Left lung (tissue), 10 donors: Measurements from ENCODE around the gene HPS4. TPM values are rescaled to one million over a fixed set of nuclear protein-coding genes. Genes with fewer than 3 reads are reported as not detected.

ENCODE experiments used
- ATAC-seq: fragments of 200-7000 bp; cut with Tn5 transposase; one replicate; pipeline ENCODE4 v1.9.1; 2020; ENCODE audit warnings: moderate library complexity
- DNase-seq, 4 donors: peaks; one replicate each; pipeline ENCODE4 v3.0.0-alpha.2; 2013 to 2020
- H3K27ac ChIP-seq, 2 donors: fragments of 200-600 bp; sonication (generic) in 1 of 2; one replicate each; pipeline versions ENCODE4 v1.5.0 to v1.8.0; 2020 to 2021
- H3K27me3 ChIP-seq, 2 donors: fragments of 200-600 bp; sonication (generic) in 1 of 2; one replicate each; pipeline versions ENCODE4 v1.5.0 to v1.8.0; 2020 to 2021
- H3K36me3 ChIP-seq, 2 donors: fragments of 200-600 bp; sonication (generic) in 1 of 2; one replicate each; pipeline versions ENCODE4 v1.5.0 to v1.8.0; 2020 to 2021
- H3K4me1 ChIP-seq, 2 donors: fragments of 200-600 bp; one replicate each; pipeline ENCODE4 v1.8.0; 2021
- H3K4me3 ChIP-seq, 2 donors: fragments of 200-600 bp; sonication (generic) in 1 of 2; one replicate each; pipeline versions ENCODE4 v1.5.0 to v1.8.0; 2020 to 2021; ENCODE audit warnings: mild to moderate bottlenecking in 1 of 2
- H3K9me3 ChIP-seq, 2 donors: fragments of 200-600 bp; sonication (generic) in 1 of 2; one replicate each; pipeline versions ENCODE4 v1.5.0 to v1.8.0; 2020 to 2021
- intact Hi-C, 2 donors: fragments of 100-400 bp; cut with DNase I; formaldehyde crosslinking; loops; one replicate each; pipeline versions ENCODE4 v1.11.2 to v1.14.2; 2022
- polyA plus RNA-seq, 6 donors: library from polyadenylated mRNA; unstranded; fragments of 120-200 nt; gene quantifications; one replicate each; pipeline ENCODE4 v1.2.1, GENCODE V29; 2013; ENCODE audit not compliant: insufficient read length in 6 of 6
- total RNA-seq, 2 donors: library from RNA; stranded (reverse); fragmentation: NEBNext Ultra II Directional; extraction: Animal tissue kit (Norgen Biotek cat#: 25700); gene quantifications; one replicate each; pipeline ENCODE4 v1.2.1, GENCODE V29; 2021
- TF ChIP-seq, protein P1 (sequence below), 2 donors: fragments of 200-600 bp; sonication (generic) in 1 of 2; IDR thresholded peaks; one replicate each; pipeline versions ENCODE4 v1.5.0 to v1.8.0; 2021; ENCODE audit warnings: antibody characterized with exemption in 2 of 2
- donor health status: DM: no; HTN: yes; CAD: no.
- donor health status: DM: no; HTN: no; CAD: no.

Gene HPS4
- total and polyA plus RNA-seq, 8 donors = 25.4 to 40.7 (median 34.4) TPM

DNA sequence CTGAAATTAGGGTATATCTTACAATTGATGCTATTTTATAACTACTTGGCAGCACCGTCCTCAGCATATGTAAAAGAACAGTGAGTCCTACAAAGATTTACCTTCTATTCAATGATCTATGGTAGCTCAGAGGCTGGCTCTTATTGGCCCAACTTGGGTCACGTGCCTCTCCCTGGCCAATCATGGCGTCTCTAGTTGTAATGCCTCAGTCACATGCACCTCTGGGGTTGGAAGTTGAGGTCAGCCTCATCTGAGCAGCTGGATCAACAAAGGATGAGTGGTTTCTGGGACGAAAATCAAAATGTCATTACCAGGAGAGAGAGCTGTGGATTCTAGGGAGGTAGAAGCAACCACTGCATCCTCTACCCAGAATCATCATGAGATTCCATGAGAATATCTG, 77.5 kb downstream of the HPS4 start:
- TF ChIP-seq, protein P1, sequence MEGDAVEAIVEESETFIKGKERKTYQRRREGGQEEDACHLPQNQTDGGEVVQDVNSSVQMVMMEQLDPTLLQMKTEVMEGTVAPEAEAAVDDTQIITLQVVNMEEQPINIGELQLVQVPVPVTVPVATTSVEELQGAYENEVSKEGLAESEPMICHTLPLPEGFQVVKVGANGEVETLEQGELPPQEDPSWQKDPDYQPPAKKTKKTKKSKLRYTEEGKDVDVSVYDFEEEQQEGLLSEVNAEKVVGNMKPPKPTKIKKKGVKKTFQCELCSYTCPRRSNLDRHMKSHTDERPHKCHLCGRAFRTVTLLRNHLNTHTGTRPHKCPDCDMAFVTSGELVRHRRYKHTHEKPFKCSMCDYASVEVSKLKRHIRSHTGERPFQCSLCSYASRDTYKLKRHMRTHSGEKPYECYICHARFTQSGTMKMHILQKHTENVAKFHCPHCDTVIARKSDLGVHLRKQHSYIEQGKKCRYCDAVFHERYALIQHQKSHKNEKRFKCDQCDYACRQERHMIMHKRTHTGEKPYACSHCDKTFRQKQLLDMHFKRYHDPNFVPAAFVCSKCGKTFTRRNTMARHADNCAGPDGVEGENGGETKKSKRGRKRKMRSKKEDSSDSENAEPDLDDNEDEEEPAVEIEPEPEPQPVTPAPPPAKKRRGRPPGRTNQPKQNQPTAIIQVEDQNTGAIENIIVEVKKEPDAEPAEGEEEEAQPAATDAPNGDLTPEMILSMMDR (IDR thresholded peaks at IDR 0.05) = no peak
- no peaks in the 10 kb centered on the region for H3K9me3 ChIP-seq
- H3K27ac ChIP-seq = no peak overlapping the region
- no peak for ATAC-seq
- no peak for DNase-seq
- no peak overlapping the region for H3K4me3 ChIP-seq
- peaks cover 0 to 26% of the 10 kb centered on the region in 2 donors for H3K27me3 ChIP-seq
- H3K36me3 ChIP-seq = no peaks in the 10 kb centered on the region
- H3K4me1 ChIP-seq = peaks cover 0 to 10% of the 10 kb centered on the region in 2 donors
- intact Hi-C loops = no loop called here

- Histone ChIP-seq H3K27me3 (peaks cover 0 to 24% of the 10 kb centered on the region in 2 donors), H3K4me1 (peaks cover 0 to 10% of the 10 kb centered on the region in 2 donors), H3K36me3 (no peaks in the 10 kb centered on the region), H3K4me3 (no peak overlapping the region), H3K27ac (no peak overlapping the region), H3K9me3 (no peaks in the 10 kb centered on the region)
- DNase-seq (no peak), ATAC-seq (peak; percentile 36)
- TF ChIP-seq, protein P1 (IDR thresholded peaks at IDR 0.05) = no peak
- intact Hi-C loops = no loop called here
Measured at GRCh38 chr22:26404851-26405421, 78.6 kb downstream of the HPS4 start.

GRCh38 chr22:26401726-26402125, 81.9 kb downstream of the HPS4 start:
- intact Hi-C loops = no loop called here

More at GRCh38 chr22:26401726-26402125, 81.9 kb downstream of the HPS4 start:
- peaks cover 0 to 24% of the 10 kb centered on the region in 2 donors for H3K27me3 ChIP-seq
- H3K4me1 ChIP-seq = peaks cover 0 to 10% of the 10 kb centered on the region in 2 donors
- ATAC-seq (no peak), DNase-seq (no peak)
- H3K4me3 ChIP-seq = no peak overlapping the region
- no peaks in the 10 kb centered on the region for H3K9me3 ChIP-seq
- H3K36me3 ChIP-seq = no peaks in the 10 kb centered on the region
- TF ChIP-seq, protein P1 (IDR thresholded peaks at IDR 0.05) = no peak
- H3K27ac ChIP-seq = no peak overlapping the region

Other genes with a start within 250 kb of the HPS4 start
- gene ASPHD2, start 54.5 kb downstream of the HPS4 start, total RNA-seq = 1 to 10 TPM; 1.3 to 2.1 TPM
- under 1 TPM; 0.38 to 0.74 (median 0.55) TPM for gene ASPHD2, start 54.5 kb downstream of the HPS4 start, polyA plus RNA-seq
- 10 to 100 TPM; 18.5 to 19.2 TPM for gene SRRD, start 94 bp upstream of the HPS4 start, total RNA-seq
- 10 to 100 TPM; 25.9 to 33.1 (median 30.0) TPM for gene SRRD, start 94 bp upstream of the HPS4 start, polyA plus RNA-seq
- gene TFIP11, start 28.7 kb upstream of the HPS4 start, total RNA-seq = 10 to 100 TPM; 32.1 to 39.2 TPM
- 10 to 100 TPM; 34.8 to 39.9 (median 36.8) TPM for gene TFIP11, start 28.7 kb upstream of the HPS4 start, polyA plus RNA-seq
- gene TPST2, start 106.3 kb upstream of the HPS4 start, total RNA-seq = 10 to 100 TPM; 51.4 to 69.0 TPM
- 10 to 100 TPM; 23.3 to 30.9 (median 28.4) TPM for gene TPST2, start 106.3 kb upstream of the HPS4 start, polyA plus RNA-seq
- gene CRYBB1, start 134.2 kb upstream of the HPS4 start, total RNA-seq = 1 to 10 TPM; 1.0 to 1.3 TPM
- 1 to 10 TPM in 4 of 6 donors, under 1 TPM in 2; 0.79 to 1.5 (median 1.1) TPM for gene CRYBB1, start 134.2 kb upstream of the HPS4 start, polyA plus RNA-seq
- not detected for gene CRYBA4, start 138.2 kb upstream of the HPS4 start, total RNA-seq
- under 1 TPM; 0.21 to 0.87 (median 0.43) TPM for gene CRYBA4, start 138.2 kb upstream of the HPS4 start, polyA plus RNA-seq
- 10 to 100 TPM in 1 of 2 donors, 1 to 10 TPM in 1; 1.7 to 11.2 TPM for gene MIAT, start 173.8 kb upstream of the HPS4 start, total RNA-seq
- gene MIAT, start 173.8 kb upstream of the HPS4 start, polyA plus RNA-seq = 1 to 10 TPM; 2.3 to 3.0 (median 2.8) TPM